K562 (cell line): ENCODE data around the gene FAF2. TPM values are rescaled to one million over a fixed set of nuclear protein-coding genes. Genes with fewer than 3 reads are reported as not detected.

ENCODE experiments used
- ATAC-seq: fragments of 200-7000 bp; cut with Tn5 transposase; 3 replicates; pipeline ENCODE4 v1.9.1; 2020; ENCODE audit warnings: moderate library complexity
- BruUV-seq: library from RNA; stranded (reverse); fragments of 400-500 nt; replicated peaks from 2 replicates; lab custom pipeline; 2021; lab: Mats Ljungman, UMichigan
- CTCF ChIA-PET: fragments of 300-600 bp; formaldehyde crosslinking; extraction: SDS; loops from one replicate; lab custom pipeline; 2021; ENCODE audit warnings: low intra/inter-chr PET ratio; lab: Yijun Ruan, JAX
- POLR2A ChIA-PET: fragments of 300-600, 350-650 bp; sonication (Branson Sonifier 250); formaldehyde crosslinking; extraction: SDS; loops from one replicate; lab custom pipeline; 2021; ENCODE audit warnings: antibody characterized with exemption, inconsistent platforms; lab: Yijun Ruan, JAX
- DNase-seq, 4 experiments: peaks; one replicate each; pipeline versions ENCODE4 v3.0.0 to v3.0.0-alpha.2; 2011 to 2018; ENCODE audit warnings: low spot score in 3 of 4, mixed read lengths in 3 of 4; ENCODE audit errors: extremely low read depth in 1 of 4
- FAIRE-seq: peaks from 2 replicates; lab custom pipeline; 2011; peaks lifted over from hg19 to GRCh38; lab: Jason Lieb, UNC
- H2AFZ ChIP-seq: 2 replicates; pipeline ENCODE4 v1.6.0; 2011; ENCODE audit warnings: low read depth, low read length, control low read depth, inconsistent platforms
- H3K27ac ChIP-seq: fragments of 200-600 bp; 3 replicates; pipeline ENCODE4 v1.8.0; 2011; ENCODE audit warnings: low read depth, mild to moderate bottlenecking, control low read depth, inconsistent platforms, low read length, moderate library complexity, mixed read lengths; ENCODE audit errors: extremely low read depth
- H3K27me3 ChIP-seq, 2 experiments: fragments of 300-600 bp in 1 of 2; 2 replicates in 1 of 2; 3 replicates in 1 of 2; pipeline versions ENCODE4 v1.6.0 to v1.8.0; 2011; ENCODE audit warnings: inconsistent platforms in 2 of 2, low read length in 2 of 2, mild to moderate bottlenecking in 1 of 2, mixed read lengths in 1 of 2, moderate library complexity in 1 of 2; ENCODE audit not compliant: control insufficient read depth in 2 of 2, insufficient read depth in 2 of 2
- H3K36me3 ChIP-seq: fragments of 300-600 bp; 3 replicates; pipeline ENCODE4 v1.8.0; 2011; ENCODE audit warnings: mild to moderate bottlenecking, low read length, inconsistent platforms; ENCODE audit not compliant: control insufficient read depth, insufficient read depth
- H3K4me1 ChIP-seq, 2 experiments: fragments of 200-600 bp in 1 of 2; replicated peaks in 1 of 2; 2 replicates in 1 of 2; 3 replicates in 1 of 2; pipeline versions ENCODE4 v1.5.1 to v1.8.0; 2011; ENCODE audit warnings: inconsistent platforms in 2 of 2, low read length in 2 of 2, mild to moderate bottlenecking in 1 of 2, mixed read lengths in 1 of 2, moderate library complexity in 1 of 2; ENCODE audit not compliant: control insufficient read depth in 2 of 2, insufficient read depth in 2 of 2
- H3K4me2 ChIP-seq: 2 replicates; pipeline ENCODE4 v1.6.1; 2011; ENCODE audit warnings: low read length, control low read depth, inconsistent platforms, mixed read lengths; ENCODE audit not compliant: insufficient read depth
- H3K4me3 ChIP-seq: fragments of 200-600 bp; sonication (generic), shearing (Covaris generic); 2 replicates; pipeline ENCODE4 v1.5.1; 2016; ENCODE audit warnings: control low read depth, inconsistent platforms
- H3K79me2 ChIP-seq: fragments of 200-600 bp; 3 replicates; pipeline ENCODE4 v1.8.0; 2011; ENCODE audit warnings: low read length, inconsistent platforms; ENCODE audit not compliant: control insufficient read depth, insufficient read depth
- H3K9ac ChIP-seq, 2 experiments: 2 replicates each; pipeline versions ENCODE4 v1.6.0 to v1.6.1; 2011; ENCODE audit warnings: low read depth in 2 of 2, low read length in 2 of 2, control low read depth in 1 of 2, inconsistent platforms in 1 of 2, mild to moderate bottlenecking in 1 of 2, mixed read lengths in 1 of 2; ENCODE audit not compliant: insufficient read depth in 1 of 2
- H3K9me1 ChIP-seq: one replicate; pipeline ENCODE4 v1.6.0; 2011; ENCODE audit warnings: inconsistent platforms, mild to moderate bottlenecking, low read length, moderate library complexity; ENCODE audit not compliant: control insufficient read depth, insufficient read depth
- H3K9me3 ChIP-seq: replicated peaks from 2 replicates; pipeline ENCODE4 v1.5.1; 2011; ENCODE audit warnings: low read depth, low read length, inconsistent platforms; ENCODE audit not compliant: control insufficient read depth, insufficient read depth
- H4K20me1 ChIP-seq: replicated peaks from 2 replicates; pipeline ENCODE4 v1.6.1; 2011; ENCODE audit warnings: low read length, inconsistent platforms, mixed read lengths; ENCODE audit not compliant: control insufficient read depth, insufficient read depth
- ATF6 ChIP-seq: sonication (generic); formaldehyde crosslinking; IDR thresholded peaks from 2 replicates; pipeline ENCODE4 v1.4.0; 2020; ENCODE audit warnings: mild to moderate bottlenecking, missing genetic modification reagents
- ATF7 ChIP-seq: fragments of 450-650 bp; IDR thresholded peaks from 2 replicates; pipeline ENCODE4 v1.7.1; 2014; ENCODE audit warnings: mild to moderate bottlenecking, moderate library complexity
- COPS2 ChIP-seq: fragments of 450-650 bp; conservative IDR thresholded peaks from 2 replicates; pipeline ENCODE4 v1.6.1; 2016; ENCODE audit warnings: mild to moderate bottlenecking, moderate library complexity
- CREM ChIP-seq: IDR thresholded peaks from 2 replicates; pipeline ENCODE4 v1.6.1; 2014; ENCODE audit warnings: antibody characterized with exemption, low read depth
- ESRRA ChIP-seq: fragments of 450-650 bp; IDR thresholded peaks from 2 replicates; pipeline ENCODE4 v1.6.1; 2014; ENCODE audit warnings: low read depth, mild to moderate bottlenecking, moderate library complexity, borderline replicate concordance
- HDAC3 ChIP-seq: fragments of 450-650 bp; IDR thresholded peaks from 2 replicates; pipeline ENCODE4 v1.6.1; 2018; ENCODE audit warnings: borderline replicate concordance, mild to moderate bottlenecking, moderate library complexity; ENCODE audit not compliant: partially characterized antibody
- HMBOX1 ChIP-seq: sonication (generic); IDR thresholded peaks from 2 replicates; pipeline ENCODE4 v1.6.1; 2016
- HSF4 ChIP-seq: fragments of 250-450 bp; sonication (Bioruptor Pico); IDR thresholded peaks from 2 replicates; pipeline ENCODE4 v2.1.2; 2022; ENCODE audit warnings: mild to moderate bottlenecking, moderate library complexity, borderline replicate concordance
- KDM1A ChIP-seq, 2 experiments: fragments of 450-650 bp; IDR thresholded peaks; 2 replicates each; pipeline ENCODE4 v1.6.1; 2016; ENCODE audit warnings: mild to moderate bottlenecking in 2 of 2
- MEIS2 ChIP-seq: fragments of 450-650 bp; IDR thresholded peaks from 2 replicates; pipeline ENCODE4 v1.6.1; 2014; ENCODE audit warnings: mild to moderate bottlenecking; ENCODE audit not compliant: partially characterized antibody
- MYNN ChIP-seq, 2 experiments: sonication (generic); formaldehyde crosslinking in 1 of 2; IDR thresholded peaks; 2 replicates each; pipeline versions ENCODE4 v1.5.0 to v1.6.1; 2016 to 2020; ENCODE audit warnings: antibody characterized with exemption in 1 of 2, missing genetic modification reagents in 1 of 2
- PHF21A ChIP-seq: fragments of 450-650 bp; IDR thresholded peaks from 2 replicates; pipeline ENCODE4 v1.6.1; 2017; ENCODE audit warnings: low read depth, borderline replicate concordance
- PREB ChIP-seq: sonication (generic); formaldehyde crosslinking; IDR thresholded peaks from 2 replicates; pipeline ENCODE4 v1.8.1; 2023; ENCODE audit warnings: mild to moderate bottlenecking, missing genetic modification reagents
- SMAD3 ChIP-seq: fragments of 450-650 bp; formaldehyde crosslinking; conservative IDR thresholded peaks from 2 replicates; pipeline ENCODE4 v1.4.0; 2020; ENCODE audit warnings: mild to moderate bottlenecking
- SMARCE1 ChIP-seq: fragments of 450-650 bp; IDR thresholded peaks from 2 replicates; pipeline ENCODE4 v1.7.1; 2016; ENCODE audit warnings: mild to moderate bottlenecking
- SUPT5H ChIP-seq: fragments of 450-650 bp; IDR thresholded peaks from 2 replicates; pipeline ENCODE4 v1.6.1; 2016
- TARDBP ChIP-seq: fragments of 450-650 bp; IDR thresholded peaks from 2 replicates; pipeline ENCODE4 v1.6.1; 2016
- ZBTB8A ChIP-seq: fragments of 450-650 bp; IDR thresholded peaks from 2 replicates; pipeline ENCODE4 v1.6.1; 2018; ENCODE audit warnings: mild to moderate bottlenecking, moderate library complexity; ENCODE audit not compliant: partially characterized antibody
- ZNF197 ChIP-seq: fragments of 200-800 bp; sonication (Bioruptor generic); IDR thresholded peaks from 2 replicates; pipeline ENCODE4 v1.6.1; 2016; ENCODE audit warnings: low read depth, missing genetic modification characterization, missing compliant biosample characterization
- ZNF324 ChIP-seq: fragments of 250-450 bp; sonication (Bioruptor Pico); IDR thresholded peaks from 2 replicates; pipeline ENCODE4 v1.4.0; 2020; ENCODE audit warnings: mild to moderate bottlenecking
- ZNF561 ChIP-seq: fragments of 450-650 bp; formaldehyde crosslinking; conservative IDR thresholded peaks from 2 replicates; pipeline ENCODE4 v1.4.0; 2020; ENCODE audit warnings: mild to moderate bottlenecking, moderate library complexity
- WGBS: fragments of 100-300 bp; shearing (Covaris generic); methylation state at CpG from one replicate; pipeline ENCODE4 v1.1.6; 2016; ENCODE audit warnings: low coverage, mixed read lengths; ENCODE audit not compliant: insufficient coverage; ENCODE audit errors: missing lambda C conversion rate; 5-methylcytosine and 5-hydroxymethylcytosine counted together
- in situ Hi-C: fragments of 300-500 bp; cut with MboI; formaldehyde crosslinking; loops from 4 replicates; pipeline ENCODE4 v1.15.0; 2018; ENCODE audit warnings: inconsistent platforms, mixed read lengths
- intact Hi-C: fragments of 100-400 bp; cut with micrococcal nuclease; formaldehyde crosslinking; loops from 2 replicates; pipeline ENCODE4 v1.14.2; 2022
- polyA plus RNA-seq, 8 experiments: library from polyadenylated mRNA; depleted of rRNA in 4 of 8; stranded (reverse) in 5 of 8; unstranded in 3 of 8; fragments of >200 nt; fragmentation: Nextera tagmentation in 2 of 8; fragmentation: Illumina TruSeq in 1 of 8; extraction: Ambion mirVana in 2 of 8; extraction: Trizol in 1 of 8; gene quantifications; 2 replicates each; pipeline versions ENCODE4 v1.2.1 to v1.2.3, GENCODE V29; 2011 to 2014; ENCODE audit warnings: inconsistent platforms in 1 of 8, missing spikeins in 1 of 8
- total RNA-seq, 7 experiments: library from RNA; depleted of rRNA in 6 of 7; stranded (reverse); fragments of >200 nt in 6 of 7; fragmentation: Illumina TruSeq in 2 of 7; extraction: Trizol in 2 of 7; gene quantifications; 2 replicates each; pipeline versions ENCODE4 v1.2.1 to v1.2.3, GENCODE V29; 2011 to 2021; ENCODE audit warnings: low replicate concordance in 1 of 7

Gene FAF2
- total and polyA plus RNA-seq, 9 of the 15 experiments (the other 6 are each of a cell fraction or from before 2014, with no cell fraction given) = 25.0 to 44.6 (median 36.1) TPM

DNA sequence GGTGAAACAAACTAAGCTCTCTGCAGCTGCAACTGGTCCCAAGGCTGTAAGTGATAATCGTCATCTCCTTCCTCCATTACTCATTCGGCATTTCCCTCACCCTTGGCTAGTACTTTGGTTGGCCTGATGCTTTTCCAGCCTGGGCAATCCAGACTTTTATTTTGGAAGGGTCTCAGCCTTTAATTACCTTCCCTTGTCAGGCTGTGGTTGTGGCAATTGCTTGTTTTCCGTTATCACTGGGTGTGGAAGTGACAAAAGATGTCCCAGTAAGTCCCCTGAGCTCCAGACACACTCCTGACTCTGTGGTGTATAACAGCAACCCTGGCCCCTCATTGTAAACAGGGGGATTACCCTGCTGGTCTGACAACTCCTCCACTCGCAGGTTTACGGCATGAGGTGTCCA lies 6.3 kb upstream of the FAF2 start:
- no peaks in the 10 kb centered on the region for H4K20me1 ChIP-seq
- peak overlapping the region; percentile 9; the same call in 1 of the 2 replicates for H3K4me2 ChIP-seq
- H3K27ac ChIP-seq = no peak overlapping the region
- no peaks in the 10 kb centered on the region for H3K9me1 ChIP-seq
- no peak overlapping the region for H3K4me3 ChIP-seq
- TF ChIP-seq CREM = no peak
- TF ChIP-seq HSF4 (CRISPR knock-in tag) = no peak
- TF ChIP-seq ZBTB8A = no peak
- no peak for TF ChIP-seq ZNF324 (CRISPR knock-in tag)
- no peak for TF ChIP-seq COPS2
- no peak for TF ChIP-seq ZNF197 (CRISPR knock-in tag)
- no peak for TF ChIP-seq ESRRA
- peak; percentile 100 for TF ChIP-seq MYNN (IDR thresholded peaks at IDR 0.05)
- TF ChIP-seq MYNN (CRISPR knock-in tag; IDR thresholded peaks at IDR 0.05) = peak; percentile 92
- no peak for TF ChIP-seq HDAC3
- no peak for TF ChIP-seq PHF21A
- no peak for TF ChIP-seq SMARCE1
- no peak for TF ChIP-seq ZNF561 (CRISPR knock-in tag)
- TF ChIP-seq MEIS2 = peak; percentile 47
- TF ChIP-seq ATF7 = no peak
- no peak for TF ChIP-seq TARDBP
- TF ChIP-seq SUPT5H = no peak
- TF ChIP-seq PREB = no peak
- 0 out of 2 replicates have a peak, but pooled peaks have one; percentile 29 for TF ChIP-seq HMBOX1
- TF ChIP-seq KDM1A (IDR thresholded peaks at IDR 0.05) = no peak
- no peak for TF ChIP-seq ATF6 (CRISPR knock-in tag)
- TF ChIP-seq SMAD3 (CRISPR knock-in tag) = no peak
- CTCF ChIA-PET = no interaction called here
- no TSS peak for BruUV-seq
- in situ Hi-C loops (no loop called here), intact Hi-C loops (no loop called here)
- peak in 1 of 4 experiments; percentile 34 for DNase-seq
- POLR2A ChIA-PET = interaction anchor here (0.5 to 1.1 kb wide), 4 partner anchors 10 to 1014 kb away, joined by 3 to 7 read pairs (median 3); no protein-coding TSS in a partner anchor
- peaks cover 16 to 29% of the 10 kb centered on the region in 2 experiments for H3K4me1 ChIP-seq
- FAIRE-seq = no peak
- H3K36me3 ChIP-seq = no peaks in the 10 kb centered on the region
- peak overlapping the region in 1 of 2 experiments; percentile 38; a peak in 1 of 4 replicates for H3K9ac ChIP-seq
- H3K27me3 ChIP-seq = no peaks in the 10 kb centered on the region
- H3K79me2 ChIP-seq = peaks cover 2% of the 10 kb centered on the region; the same call in 1 of the 3 replicates
- H2AFZ ChIP-seq = peak overlapping the region; percentile 10
- no peaks in the 10 kb centered on the region for H3K9me3 ChIP-seq
- WGBS = 8% methylated on average over 5 of the region's 5 CpGs
- peak; percentile 53 for ATAC-seq
